HG03064 (cell line): ENCODE measurements around the gene ZFAND3.
"Not testable (repeated sequence)": the region's sequence is repeated elsewhere in the genome, so short reads cannot be mapped to it uniquely, and the experiment has no call there.

ENCODE experiments used
- ATAC-seq: cut with Tn5 transposase; IDR thresholded peaks from one replicate; pipeline ENCODE4 v1.9.1; 2021; ENCODE audit warnings: low read depth; ENCODE audit not compliant: unreplicated experiment

The ZFAND3 gene

GRCh38 chr6:37962481-37963080 is 143.1 kb downstream of the ZFAND3 start:
- not testable (repeated sequence) for ATAC-seq

GRCh38 chr6:37965964-37966676 is 146.6 kb downstream of the ZFAND3 start:
- ATAC-seq: no peak

- no peak for ATAC-seq
Observed at GRCh38 chr6:37966801-37967200, 147.3 kb downstream of the ZFAND3 start.

- no peak for ATAC-seq
Observed at GRCh38 chr6:37967651-37968050, 148.1 kb downstream of the ZFAND3 start.

GRCh38 chr6:37971266-37971665 is 151.7 kb downstream of the ZFAND3 start:
- no peak for ATAC-seq

- ATAC-seq: no peak
Observed at GRCh38 chr6:37971711-37972390, 152.3 kb downstream of the ZFAND3 start.

- ATAC-seq: no peak
Observed at GRCh38 chr6:37972994-37973757, 153.6 kb downstream of the ZFAND3 start.

GRCh38 chr6:37974381-37974780 is 154.9 kb downstream of the ZFAND3 start:
- ATAC-seq: no peak

- ATAC-seq: no peak
Observed at GRCh38 chr6:37974943-37975342, 155.4 kb downstream of the ZFAND3 start.

- no peak for ATAC-seq
Observed at GRCh38 chr6:37977715-37978114, 158.2 kb downstream of the ZFAND3 start.

- no peak for ATAC-seq
Observed at GRCh38 chr6:37979392-37980221, 160.1 kb downstream of the ZFAND3 start.

- no peak for ATAC-seq
Observed at GRCh38 chr6:37980222-37980595, 160.7 kb downstream of the ZFAND3 start.

GRCh38 chr6:37981626-37982025 is 162.1 kb downstream of the ZFAND3 start:
- ATAC-seq: no peak

GRCh38 chr6:37982317-37982716 is 162.8 kb downstream of the ZFAND3 start:
- no peak for ATAC-seq

- ATAC-seq: no peak
Observed at GRCh38 chr6:37983720-37984501, 164.4 kb downstream of the ZFAND3 start.

GRCh38 chr6:37984578-37984977 is 165.1 kb downstream of the ZFAND3 start:
- ATAC-seq: no peak

GRCh38 chr6:37985355-37985754 is 165.8 kb downstream of the ZFAND3 start:
- no peak for ATAC-seq

GRCh38 chr6:37987018-37987417 is 167.5 kb downstream of the ZFAND3 start:
- no peak for ATAC-seq

GRCh38 chr6:37987559-37987958 is 168.0 kb downstream of the ZFAND3 start:
- ATAC-seq: no peak
